K562 (cell line): Measurements from ENCODE around the gene RASIP1. TPM values are rescaled to one million over a fixed set of nuclear protein-coding genes. Genes with fewer than 3 reads are reported as not detected.

ENCODE experiments used
- ARNT ChIP-seq, 2 experiments: fragments of 450-650 bp; IDR thresholded peaks; 2 replicates each; pipeline ENCODE4 v1.6.1; 2016; ENCODE audit warnings: mild to moderate bottlenecking in 1 of 2
- ELK3 ChIP-seq: fragments of 450-650 bp; formaldehyde crosslinking; IDR thresholded peaks from 2 replicates; pipeline ENCODE4 v1.4.0; 2020; ENCODE audit warnings: mild to moderate bottlenecking
- ESRRB ChIP-seq: fragments of 250-450 bp; sonication (Bioruptor Pico); IDR thresholded peaks from 2 replicates; pipeline ENCODE4 v1.5.0; 2020; ENCODE audit warnings: mild to moderate bottlenecking, moderate library complexity, borderline replicate concordance
- FOXK1 ChIP-seq: sonication (generic); formaldehyde crosslinking; IDR thresholded peaks from 2 replicates; pipeline ENCODE4 v1.8.0; 2022; ENCODE audit warnings: missing genetic modification reagents, mild to moderate bottlenecking, borderline replicate concordance
- FOXO4 ChIP-seq: fragments of 450-650 bp; formaldehyde crosslinking; IDR thresholded peaks from 2 replicates; pipeline ENCODE4 v1.4.0; 2020; ENCODE audit warnings: mild to moderate bottlenecking, moderate library complexity
- FOXP4 ChIP-seq: sonication (generic); formaldehyde crosslinking; IDR thresholded peaks from 2 replicates; pipeline ENCODE4 v1.8.0; 2022; ENCODE audit warnings: mild to moderate bottlenecking, missing genetic modification reagents, borderline replicate concordance
- IRF9 ChIP-seq: fragments of 450-650 bp; IDR thresholded peaks from 2 replicates; pipeline ENCODE4 v1.6.1; 2016; ENCODE audit warnings: missing biosample characterization, missing genetic modification characterization
- JUNB ChIP-seq: fragments of 450-650 bp; formaldehyde crosslinking; conservative IDR thresholded peaks from 2 replicates; pipeline ENCODE4 v1.4.0; 2020; ENCODE audit warnings: mild to moderate bottlenecking
- KAT7 ChIP-seq: sonication (generic); formaldehyde crosslinking; IDR thresholded peaks from 2 replicates; pipeline ENCODE4 v1.8.0; 2022; ENCODE audit warnings: missing genetic modification reagents, mild to moderate bottlenecking, borderline replicate concordance
- KDM1A ChIP-seq, 2 experiments: fragments of 450-650 bp; IDR thresholded peaks; 2 replicates each; pipeline ENCODE4 v1.6.1; 2016; ENCODE audit warnings: mild to moderate bottlenecking in 2 of 2
- MBD2 ChIP-seq: sonication (generic); IDR thresholded peaks from 2 replicates; pipeline ENCODE4 v1.6.1; 2016; ENCODE audit warnings: low read depth, borderline replicate concordance
- MITF ChIP-seq: IDR thresholded peaks from 2 replicates; pipeline ENCODE4 v1.6.1; 2014; ENCODE audit warnings: antibody characterized with exemption
- NFE2 ChIP-seq: IDR thresholded peaks from 2 replicates; pipeline ENCODE4 v1.6.1; 2014; ENCODE audit warnings: antibody characterized with exemption, low read depth
- OTX1 ChIP-seq: fragments of 450-650 bp; formaldehyde crosslinking; IDR thresholded peaks from 2 replicates; pipeline ENCODE4 v1.4.0; 2022; ENCODE audit warnings: mild to moderate bottlenecking
- PKNOX1 ChIP-seq: fragments of 450-650 bp; IDR thresholded peaks from 2 replicates; pipeline ENCODE4 v1.6.1; 2016
- SLC30A9 ChIP-seq: fragments of 250-450 bp; sonication (Bioruptor Pico); IDR thresholded peaks from 2 replicates; pipeline ENCODE4 v1.8.0; 2022; ENCODE audit warnings: mild to moderate bottlenecking, moderate library complexity
- TEAD4 ChIP-seq, 2 experiments: sonication (generic) in 1 of 2; formaldehyde crosslinking in 1 of 2; IDR thresholded peaks; 2 replicates each; pipeline versions ENCODE4 v1.6.1 to v1.8.0; 2012 to 2022; ENCODE audit warnings: borderline replicate concordance in 1 of 2, inconsistent platforms in 1 of 2, low read length in 1 of 2, mild to moderate bottlenecking in 1 of 2, missing genetic modification reagents in 1 of 2
- ZNF143 ChIP-seq: sonication (generic); formaldehyde crosslinking; IDR thresholded peaks from 2 replicates; pipeline ENCODE4 v1.9.0; 2022; ENCODE audit warnings: mild to moderate bottlenecking, missing genetic modification reagents
- ZNF212 ChIP-seq: fragments of 450-650 bp; formaldehyde crosslinking; IDR thresholded peaks from 2 replicates; pipeline ENCODE4 v1.4.0; 2020; ENCODE audit warnings: mild to moderate bottlenecking
- ZNF311 ChIP-seq: fragments of 250-450 bp; sonication (Bioruptor Pico); IDR thresholded peaks from 2 replicates; pipeline ENCODE4 v1.4.0; 2020; ENCODE audit warnings: mild to moderate bottlenecking, moderate library complexity
- ZNF354B ChIP-seq: fragments of 250-450 bp; sonication (Bioruptor Pico); IDR thresholded peaks from 2 replicates; pipeline ENCODE4 v1.4.0; 2020
- ZNF830 ChIP-seq: fragments of 250-450 bp; sonication (Bioruptor Pico); IDR thresholded peaks from 2 replicates; pipeline ENCODE4 v1.5.0; 2021; ENCODE audit warnings: mild to moderate bottlenecking
- polyA plus RNA-seq, 8 experiments: library from polyadenylated mRNA; depleted of rRNA in 4 of 8; stranded (reverse) in 5 of 8; unstranded in 3 of 8; fragments of >200 nt; fragmentation: Nextera tagmentation in 2 of 8; fragmentation: Illumina TruSeq in 1 of 8; extraction: Ambion mirVana in 2 of 8; extraction: Trizol in 1 of 8; gene quantifications; 2 replicates each; pipeline versions ENCODE4 v1.2.1 to v1.2.3, GENCODE V29; 2011 to 2014; ENCODE audit warnings: inconsistent platforms in 1 of 8, missing spikeins in 1 of 8
- total RNA-seq, 7 experiments: library from RNA; depleted of rRNA in 6 of 7; stranded (reverse); fragments of >200 nt in 6 of 7; fragmentation: Illumina TruSeq in 2 of 7; extraction: Trizol in 2 of 7; gene quantifications; 2 replicates each; pipeline versions ENCODE4 v1.2.1 to v1.2.3, GENCODE V29; 2011 to 2021; ENCODE audit warnings: low replicate concordance in 1 of 7

RASIP1 gene
- total and polyA plus RNA-seq, 9 of the 15 experiments (the other 6 are each of a cell fraction or from before 2014, with no cell fraction given): 0.20 to 4.7 (median 1.5) TPM

- TF ChIP-seq FOXO4 (no peak), MITF (0 out of 2 replicates have a peak, but pooled peaks have one; percentile 39), IRF9 (tag) (no peak), TEAD4 (IDR thresholded peaks at IDR 0.05; ENCODE audit: low read length) (peak; percentile 75), TEAD4 (CRISPR knock-in tag; IDR thresholded peaks at IDR 0.05; ENCODE audit: borderline replicate concordance) (no peak), ZNF311 (CRISPR knock-in tag) (no peak), MBD2 (no peak; the same call in 1 of the 2 replicates), SLC30A9 (CRISPR knock-in tag) (no peak), FOXK1 (CRISPR knock-in tag) (no peak), ZNF143 (CRISPR knock-in tag) (no peak), OTX1 (no peak), PKNOX1 (no peak), KDM1A (IDR thresholded peaks at IDR 0.05) (peak; percentile 66 to 68), ZNF830 (CRISPR knock-in tag) (no peak), ELK3 (CRISPR knock-in tag) (no peak), ZNF212 (CRISPR knock-in tag) (no peak), FOXP4 (CRISPR knock-in tag) (no peak), NFE2 (no peak), ESRRB (CRISPR knock-in tag) (no peak), KAT7 (CRISPR knock-in tag) (no peak), ZNF354B (CRISPR knock-in tag) (no peak), ARNT (IDR thresholded peaks at IDR 0.05) (no peak), JUNB (no peak)
Observed at GRCh38 chr19:48681127-48681470, 59.3 kb downstream of the RASIP1 start (continued).
